Measurements from ENCODE around the gene MRS2.
"Not testable (repeated sequence)": the region's sequence is repeated elsewhere in the genome, so short reads cannot be mapped to it uniquely, and the experiment has no call there.

The MRS2 gene

GRCh38 chr6:24387818-24388217 is 14.9 kb upstream of the MRS2 start:
- DNase-seq (ENCODE audit: low spot score) = no peak

GRCh38 chr6:24391208-24391607 is 11.5 kb upstream of the MRS2 start:
- DNase-seq (ENCODE audit: low spot score) = no peak

- no peak for DNase-seq (ENCODE audit: low spot score)
Measured at GRCh38 chr6:24391756-24392405, 10.9 kb upstream of the MRS2 start.

GRCh38 chr6:24394061-24394779 is 8.5 kb upstream of the MRS2 start:
- DNase-seq (ENCODE audit: low spot score) = no peak

GRCh38 chr6:24394780-24395437 is 7.8 kb upstream of the MRS2 start:
- DNase-seq (ENCODE audit: low spot score) = no peak

GRCh38 chr6:24396824-24397223 is 5.9 kb upstream of the MRS2 start:
- DNase-seq (ENCODE audit: low spot score) = no peak

- no peak for DNase-seq (ENCODE audit: low spot score)
Measured at GRCh38 chr6:24397631-24398030, 5.1 kb upstream of the MRS2 start.

GRCh38 chr6:24400045-24401039 is 2.4 kb upstream of the MRS2 start:
- DNase-seq (ENCODE audit: low spot score) = not testable (repeated sequence)

GRCh38 chr6:24401458-24401857 is 1.3 kb upstream of the MRS2 start:
- DNase-seq (ENCODE audit: low spot score) = no peak

- DNase-seq (ENCODE audit: low spot score) = no peak
Measured at GRCh38 chr6:24403501-24403824, 727 bp downstream of the MRS2 start.

GRCh38 chr6:24405262-24405661 is 2.5 kb downstream of the MRS2 start:
- no peak for DNase-seq (ENCODE audit: low spot score)

- DNase-seq (ENCODE audit: low spot score) = no peak
Measured at GRCh38 chr6:24408719-24409410, 6.1 kb downstream of the MRS2 start.

- no peak for DNase-seq (ENCODE audit: low spot score)
Measured at GRCh38 chr6:24410622-24411021, 7.9 kb downstream of the MRS2 start.

- no peak for DNase-seq (ENCODE audit: low spot score)
Measured at GRCh38 chr6:24412294-24412693, 9.6 kb downstream of the MRS2 start.

GRCh38 chr6:24414531-24414930 is 11.8 kb downstream of the MRS2 start:
- not testable (repeated sequence) for DNase-seq (ENCODE audit: low spot score)

GRCh38 chr6:24415753-24416152 is 13.0 kb downstream of the MRS2 start:
- no peak for DNase-seq (ENCODE audit: low spot score)

GRCh38 chr6:24419526-24419925 is 16.8 kb downstream of the MRS2 start:
- DNase-seq (ENCODE audit: low spot score) = no peak

GRCh38 chr6:24425091-24425490 is 22.4 kb downstream of the MRS2 start:
- no peak for DNase-seq (ENCODE audit: low spot score)

- DNase-seq (ENCODE audit: low spot score) = no peak
Measured at GRCh38 chr6:24426729-24427446, 24.2 kb downstream of the MRS2 start.

- no peak for DNase-seq (ENCODE audit: low spot score)
Measured at GRCh38 chr6:24428615-24429014, 25.9 kb downstream of the MRS2 start.

- no peak for DNase-seq (ENCODE audit: low spot score)
Measured at GRCh38 chr6:24429146-24429545, 26.4 kb downstream of the MRS2 start.
